Measurements from ENCODE around the gene ABI1.

- TF ChIP-seq CTCF (IDR thresholded peaks at IDR 0.05; ENCODE audit: poor library complexity, severe bottlenecking) (no peak), EP300 (conservative IDR thresholded peaks at IDR 0.05; ENCODE audit: poor library complexity, severe bottlenecking) (no peak), MXI1 (conservative IDR thresholded peaks at IDR 0.05; ENCODE audit: poor library complexity, severe bottlenecking) (no peak), EZH2 (IDR thresholded peaks at IDR 0.05; ENCODE audit: borderline replicate concordance, insufficient read depth, low read length, poor library complexity, severe bottlenecking) (no peak), TAF1 (IDR thresholded peaks at IDR 0.05; ENCODE audit: low read depth) (no peak), REST (IDR thresholded peaks at IDR 0.05; ENCODE audit: borderline replicate concordance) (no peak), POLR2AphosphoS5 (IDR thresholded peaks at IDR 0.05) (no peak), SMC3 (conservative IDR thresholded peaks at IDR 0.05; ENCODE audit: poor library complexity) (no peak), RAD21 (conservative IDR thresholded peaks at IDR 0.05) (no peak)
Measured at GRCh38 chr10:26844396-26844975, 16.3 kb downstream of the ABI1 start.
